Urinary bladder (tissue), 4 donors: ENCODE data around the gene LBH. TPM values are rescaled to one million over a fixed set of nuclear protein-coding genes. Genes with fewer than 3 reads are reported as not detected.
"Not testable (repeated sequence)": the region's sequence is repeated elsewhere in the genome, so short reads cannot be mapped to it uniquely, and the experiment has no call there.

ENCODE experiments used
- DNase-seq: peaks from one replicate; pipeline ENCODE4 v3.0.0-alpha.2; 2015; ENCODE audit errors: extremely low spot score
- H3K27ac ChIP-seq: one replicate; pipeline ENCODE4 v1.5.1; 2013; ENCODE audit warnings: low read depth, mild to moderate bottlenecking, moderate library complexity
- H3K36me3 ChIP-seq: one replicate; pipeline ENCODE4 v1.6.1; 2013; ENCODE audit warnings: mild to moderate bottlenecking, moderate library complexity; ENCODE audit not compliant: insufficient read depth
- H3K4me1 ChIP-seq: one replicate; pipeline ENCODE4 v1.6.1; 2013; ENCODE audit warnings: mild to moderate bottlenecking, moderate library complexity; ENCODE audit not compliant: insufficient read depth
- H3K4me3 ChIP-seq: one replicate; pipeline ENCODE4 v1.5.1; 2013; ENCODE audit warnings: low read depth, low read length
- whole genome bisulfite sequencing: extraction: QIAGEN DNeasy Blood & Tissue Kit; methylation state at CpG from one replicate; pipeline ENCODE4 v1.1.7; 2013; 5-methylcytosine and 5-hydroxymethylcytosine counted together
- polyA plus RNA-seq: library from polyadenylated mRNA; stranded (reverse); fragments of 200-250 nt; gene quantifications from one replicate; pipeline ENCODE4 v1.2.3, GENCODE V29; 2013
- total RNA-seq: library from RNA; depleted of rRNA; stranded (reverse); fragments of >200 nt; gene quantifications from one replicate; pipeline ENCODE4 v1.2.3, GENCODE V29; 2014
- donor health status: healthy with polysubstance abuse.
- donor health status: healthy.

LBH gene
- total and polyA plus RNA-seq, 2 donors = 39.4 to 48.9 TPM

DNA sequence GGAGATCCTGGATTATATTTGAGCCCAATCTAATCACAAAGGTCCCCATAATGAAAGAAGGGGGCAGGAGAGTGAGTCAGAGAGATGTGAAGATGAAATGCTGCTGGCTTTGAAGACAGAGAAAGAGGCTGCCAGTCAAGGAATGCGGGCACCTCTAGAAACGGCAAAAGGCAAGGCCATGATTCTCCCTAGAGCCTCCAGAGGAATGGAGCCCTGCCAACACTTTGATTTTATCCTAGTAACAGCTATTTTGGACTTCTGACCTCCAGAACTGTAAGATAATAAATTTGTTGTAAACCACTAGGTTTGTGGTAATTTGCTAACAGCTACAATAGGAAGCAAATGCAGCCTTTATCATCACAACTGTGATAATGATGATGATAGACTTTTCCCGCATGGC, 32.9 kb downstream of the LBH start:
- no peaks in the 10 kb centered on the region for H3K36me3 ChIP-seq
- no peak for DNase-seq
- H3K27ac ChIP-seq = no peak overlapping the region
- H3K4me1 ChIP-seq = no peaks in the 10 kb centered on the region
- no peak overlapping the region for H3K4me3 ChIP-seq
- WGBS = 75% methylated on average over 3 of the region's 3 CpGs

DNA sequence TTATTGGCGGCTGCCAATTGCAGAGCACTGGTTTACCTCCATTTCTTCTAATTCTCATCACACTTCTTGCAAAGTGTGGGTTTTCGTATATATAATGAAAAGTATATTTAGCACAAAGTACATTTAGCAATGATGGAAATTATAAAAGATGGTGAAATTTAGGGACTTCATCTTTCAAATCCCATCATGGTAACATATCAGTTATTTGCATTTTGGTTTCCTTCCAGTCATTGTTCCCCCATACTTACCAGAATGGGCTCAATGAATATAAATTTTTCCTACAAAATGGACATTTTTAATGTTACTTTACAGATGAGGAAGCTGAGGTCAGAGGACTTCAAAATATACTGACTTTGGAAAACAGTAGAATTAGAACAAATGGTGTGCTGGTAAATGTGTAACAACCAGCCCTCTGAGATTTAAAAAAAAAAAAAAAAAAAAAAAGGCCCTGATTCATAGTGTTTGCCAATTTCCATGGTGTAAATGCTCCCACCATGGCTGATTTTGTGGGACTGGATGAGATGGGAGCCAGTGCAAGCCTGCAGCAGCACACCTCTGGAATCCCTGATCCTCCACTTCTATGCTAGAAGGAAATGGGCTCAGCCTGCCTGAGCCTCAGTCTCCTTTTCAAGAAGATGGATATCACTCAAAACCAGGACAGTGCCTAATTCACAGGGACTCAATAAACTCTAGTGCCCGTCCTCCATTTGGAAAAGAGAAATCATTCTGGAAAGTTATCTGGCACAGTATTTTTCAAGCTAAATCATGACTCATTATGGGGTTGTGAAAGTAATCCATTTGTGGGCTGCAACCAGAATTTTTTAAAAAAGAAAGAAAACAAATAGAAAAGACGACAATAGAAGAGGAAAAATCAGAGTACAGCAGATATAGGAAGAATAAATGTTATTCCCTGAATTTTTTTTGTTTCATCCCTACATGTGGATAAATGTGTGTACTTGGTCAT, 34.0 kb downstream of the LBH start:
- Histone ChIP-seq H3K4me3 (no peak overlapping the region), H3K4me1 (no peaks in the 10 kb centered on the region), H3K36me3 (no peaks in the 10 kb centered on the region), H3K27ac (no peak overlapping the region)
- 71% methylated on average over 4 of the region's 4 CpGs for WGBS
- DNase-seq = no peak

- Histone ChIP-seq H3K4me1 (no peaks in the 10 kb centered on the region), H3K36me3 (no peaks in the 10 kb centered on the region), H3K4me3 (no peak overlapping the region), H3K27ac (peak overlapping the region; percentile 27)
- WGBS = 79% methylated on average over 7 of the region's 7 CpGs
- no peak for DNase-seq
These were observed 34.8 kb downstream of the LBH start for GRCh38 chr2:30266051-30266621.

DNA sequence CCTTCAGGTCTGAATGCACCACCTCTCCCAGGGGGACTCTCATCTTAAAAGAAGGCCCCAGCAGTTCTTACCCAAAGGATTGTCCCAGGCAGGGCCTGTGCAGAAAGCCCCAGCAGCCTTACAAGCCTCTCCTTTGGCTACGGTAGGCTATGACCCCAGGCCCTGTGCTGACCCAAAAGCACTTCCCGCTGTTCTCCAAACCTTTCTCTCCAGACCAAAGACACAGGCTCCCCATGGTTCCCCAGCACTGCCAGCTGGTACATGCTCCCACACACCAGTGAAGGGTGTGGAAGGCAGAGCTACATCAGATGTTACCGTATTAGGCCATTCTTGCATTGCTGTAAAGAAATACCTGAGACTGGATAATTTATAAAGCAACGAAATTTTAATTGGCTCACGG, 35.4 kb downstream of the LBH start:
- no peaks in the 10 kb centered on the region for H3K36me3 ChIP-seq
- no peak for DNase-seq
- H3K27ac ChIP-seq = no peak overlapping the region
- H3K4me1 ChIP-seq = no peaks in the 10 kb centered on the region
- 91% methylated on average over 5 of the region's 5 CpGs for WGBS
- no peak overlapping the region for H3K4me3 ChIP-seq

GRCh38 chr2:30267161-30267975, 36.0 kb downstream of the LBH start:
- WGBS = 90% methylated on average over 13 of the region's 13 CpGs
- no peak overlapping the region for H3K4me3 ChIP-seq
- no peaks in the 10 kb centered on the region for H3K36me3 ChIP-seq
- no peaks in the 10 kb centered on the region for H3K4me1 ChIP-seq
- no peak overlapping the region for H3K27ac ChIP-seq
- DNase-seq = no peak

- H3K27ac ChIP-seq = no peak overlapping the region
- no peaks in the 10 kb centered on the region for H3K4me1 ChIP-seq
- no peaks in the 10 kb centered on the region for H3K36me3 ChIP-seq
- no peak for DNase-seq
- H3K4me3 ChIP-seq = no peak overlapping the region
- 86% methylated on average over 5 of the region's 5 CpGs for WGBS
These were observed 37.0 kb downstream of the LBH start for GRCh38 chr2:30268296-30268871.

- H3K4me1 ChIP-seq, DNase-seq, H3K27ac ChIP-seq, H3K36me3 ChIP-seq, H3K4me3 ChIP-seq: not testable (repeated sequence)
- 95% methylated on average over 16 of the region's 16 CpGs for WGBS
These were observed 37.9 kb downstream of the LBH start for GRCh38 chr2:30269114-30269770.

GRCh38 chr2:30269771-30270145, 38.4 kb downstream of the LBH start:
- Histone ChIP-seq H3K36me3 (no peaks in the 10 kb centered on the region), H3K4me1 (no peaks in the 10 kb centered on the region), H3K4me3 (no peak overlapping the region), H3K27ac (no peak overlapping the region)
- 82% methylated on average over 5 of the region's 5 CpGs for WGBS
- no peak for DNase-seq

GRCh38 chr2:30270166-30270565, 38.8 kb downstream of the LBH start:
- 78% methylated on average over 3 of the region's 3 CpGs for WGBS
- no peak for DNase-seq
- H3K27ac ChIP-seq = no peak overlapping the region
- no peak overlapping the region for H3K4me3 ChIP-seq
- no peaks in the 10 kb centered on the region for H3K4me1 ChIP-seq
- H3K36me3 ChIP-seq = no peaks in the 10 kb centered on the region

DNA sequence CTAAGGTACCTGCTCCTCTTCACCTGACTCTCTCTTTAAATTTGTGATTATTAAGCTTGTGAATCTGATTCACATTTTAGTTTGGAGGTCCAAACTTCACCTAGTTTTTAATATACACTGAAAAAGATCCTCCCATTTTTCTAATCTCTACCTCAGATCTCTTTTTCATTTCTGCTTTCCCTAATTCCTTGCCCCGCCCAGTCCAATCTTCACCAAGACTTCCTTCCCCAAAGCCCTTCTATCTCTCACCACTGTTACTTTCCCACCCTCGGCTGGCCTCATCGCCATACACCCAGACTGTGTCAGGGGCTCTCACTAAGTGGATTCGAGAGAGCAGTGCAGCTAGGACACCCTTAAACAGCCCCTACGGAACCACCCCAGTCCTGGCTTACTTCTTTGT, 40.0 kb downstream of the LBH start:
- 93% methylated on average over 5 of the region's 5 CpGs for WGBS
- Histone ChIP-seq H3K27ac (no peak overlapping the region), H3K4me3 (no peak overlapping the region), H3K36me3 (no peaks in the 10 kb centered on the region), H3K4me1 (no peaks in the 10 kb centered on the region)
- DNase-seq = no peak

DNA sequence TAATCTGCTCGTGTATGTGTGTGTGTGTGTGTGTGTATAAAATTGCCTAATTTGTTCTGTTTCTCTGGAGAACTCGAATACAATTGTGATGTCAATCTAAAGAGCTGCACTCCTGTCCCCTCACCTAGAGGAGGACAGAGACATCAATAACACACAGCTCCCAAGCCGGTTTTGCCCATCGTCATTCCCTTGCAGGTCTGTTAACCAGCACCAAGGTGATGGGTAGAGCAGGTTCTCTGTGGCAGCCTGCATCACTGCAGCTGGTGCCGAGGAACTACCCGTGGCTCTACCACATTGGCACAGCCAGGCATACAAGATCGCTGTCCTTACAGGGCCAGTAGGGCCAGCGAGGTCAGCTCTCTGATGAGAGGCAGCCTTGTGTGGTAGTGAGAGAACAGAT, 41.0 kb downstream of the LBH start:
- H3K4me3 ChIP-seq = no peak overlapping the region
- no peaks in the 10 kb centered on the region for H3K36me3 ChIP-seq
- no peak overlapping the region for H3K27ac ChIP-seq
- WGBS = 93% methylated on average over 8 of the region's 8 CpGs
- DNase-seq = no peak
- no peaks in the 10 kb centered on the region for H3K4me1 ChIP-seq

GRCh38 chr2:30272761-30273573, 41.6 kb downstream of the LBH start:
- Histone ChIP-seq H3K36me3 (no peaks in the 10 kb centered on the region), H3K4me1 (no peaks in the 10 kb centered on the region), H3K27ac (no peak overlapping the region), H3K4me3 (no peak overlapping the region)
- no peak for DNase-seq
- 38% methylated on average over 5 of the region's 5 CpGs for WGBS
